Measurements from ENCODE around the gene TEX2.

DNA sequence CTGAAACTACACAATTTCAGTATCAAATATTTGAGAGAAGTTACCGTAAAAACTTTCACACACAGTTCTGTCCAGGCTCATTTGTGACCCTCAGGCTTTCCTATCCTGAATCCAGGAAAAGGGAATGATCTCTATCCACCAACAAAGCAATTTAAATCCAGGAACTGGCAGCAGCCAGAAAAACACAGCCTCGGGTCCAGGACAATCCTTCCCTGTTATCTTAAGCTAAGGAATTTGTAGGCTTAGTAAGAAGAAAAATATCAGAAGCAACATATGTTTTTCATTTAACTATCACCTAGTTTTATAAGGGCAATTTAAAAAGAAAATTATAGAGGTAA is 47.1 kb downstream of the TEX2 start:
- no peak for TF ChIP-seq ZNF140 (CRISPR knock-in tag; IDR thresholded peaks at IDR 0.05)
- TF ChIP-seq, protein P1, sequence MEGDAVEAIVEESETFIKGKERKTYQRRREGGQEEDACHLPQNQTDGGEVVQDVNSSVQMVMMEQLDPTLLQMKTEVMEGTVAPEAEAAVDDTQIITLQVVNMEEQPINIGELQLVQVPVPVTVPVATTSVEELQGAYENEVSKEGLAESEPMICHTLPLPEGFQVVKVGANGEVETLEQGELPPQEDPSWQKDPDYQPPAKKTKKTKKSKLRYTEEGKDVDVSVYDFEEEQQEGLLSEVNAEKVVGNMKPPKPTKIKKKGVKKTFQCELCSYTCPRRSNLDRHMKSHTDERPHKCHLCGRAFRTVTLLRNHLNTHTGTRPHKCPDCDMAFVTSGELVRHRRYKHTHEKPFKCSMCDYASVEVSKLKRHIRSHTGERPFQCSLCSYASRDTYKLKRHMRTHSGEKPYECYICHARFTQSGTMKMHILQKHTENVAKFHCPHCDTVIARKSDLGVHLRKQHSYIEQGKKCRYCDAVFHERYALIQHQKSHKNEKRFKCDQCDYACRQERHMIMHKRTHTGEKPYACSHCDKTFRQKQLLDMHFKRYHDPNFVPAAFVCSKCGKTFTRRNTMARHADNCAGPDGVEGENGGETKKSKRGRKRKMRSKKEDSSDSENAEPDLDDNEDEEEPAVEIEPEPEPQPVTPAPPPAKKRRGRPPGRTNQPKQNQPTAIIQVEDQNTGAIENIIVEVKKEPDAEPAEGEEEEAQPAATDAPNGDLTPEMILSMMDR (IDR thresholded peaks at IDR 0.05 in 2 of 3, conservative IDR thresholded peaks at IDR 0.05 in 1 of 3; ENCODE audit: insufficient read depth in 2 of 3, low read depth in 1 of 3, low read length in 3 of 3) = no peak
- no peak for TF ChIP-seq ATF2 (CRISPR knock-in tag; IDR thresholded peaks at IDR 0.05)
- no peak for TF ChIP-seq SMC3 (conservative IDR thresholded peaks at IDR 0.05; ENCODE audit: insufficient read depth, low read depth, low read length)
- TF ChIP-seq ZNF277 (CRISPR knock-in tag; IDR thresholded peaks at IDR 0.05; ENCODE audit: borderline replicate concordance) = no peak
